Esophagus muscularis mucosa (tissue), 4 donors: ENCODE results near the gene GALK1. TPM values are rescaled to one million over a fixed set of nuclear protein-coding genes. Genes with fewer than 3 reads are reported as not detected.

Experiments
- DNase-seq: peaks from one replicate; pipeline ENCODE4 v3.0.0-alpha.2; 2017; ENCODE audit errors: extremely low spot score
- H3K27ac ChIP-seq, 4 donors: fragments of 200-600 bp; sonication (generic); replicated peaks in 1 of 4; 1 replicate in 3 of 4; 2 replicates in 1 of 4; pipeline ENCODE4 v1.5.1; 2016 to 2019; ENCODE audit warnings: mild to moderate bottlenecking in 1 of 4
- H3K27me3 ChIP-seq, 4 donors: fragments of 200-600 bp; sonication (generic); one replicate each; pipeline versions ENCODE4 v1.5.1 to v1.6.0; 2016 to 2019
- H3K36me3 ChIP-seq, 4 donors: fragments of 200-600 bp; sonication (generic); one replicate each; pipeline ENCODE4 v1.5.1; 2016 to 2019
- H3K4me1 ChIP-seq, 4 donors: fragments of 200-600 bp; sonication (generic); one replicate each; pipeline ENCODE4 v1.5.1; 2016 to 2019
- H3K4me3 ChIP-seq, 4 donors: fragments of 200-600 bp; sonication (generic); 1 replicate in 2 of 4; 2 replicates in 2 of 4; pipeline ENCODE4 v1.5.1; 2016 to 2019; ENCODE audit warnings: mild to moderate bottlenecking in 4 of 4, moderate library complexity in 1 of 4
- H3K9me3 ChIP-seq, 4 donors: fragments of 200-600 bp; sonication (generic); 1 replicate in 3 of 4; 2 replicates in 1 of 4; pipeline ENCODE4 v1.5.1; 2016 to 2019
- CTCF ChIP-seq, 3 experiments: fragments of 200-600 bp in 2 of 3; fragments of 450-650 bp in 1 of 3; sonication (generic) in 2 of 3; IDR thresholded peaks; one replicate each; pipeline ENCODE4 v1.5.1; 2017 to 2019; ENCODE audit warnings: antibody characterized with exemption in 3 of 3, mild to moderate bottlenecking in 2 of 3, moderate library complexity in 1 of 3
- EP300 ChIP-seq: sonication (generic); formaldehyde crosslinking; IDR thresholded peaks from one replicate; pipeline ENCODE4 v1.6.1; 2017; ENCODE audit warnings: antibody characterized with exemption
- POLR2A ChIP-seq: fragments of 450-650 bp; IDR thresholded peaks from one replicate; pipeline ENCODE4 v1.6.1; 2017; ENCODE audit warnings: antibody characterized with exemption, moderate library complexity, mild to moderate bottlenecking, low read depth
- POLR2AphosphoS5 ChIP-seq, 2 donors: sonication (generic); formaldehyde crosslinking; IDR thresholded peaks; one replicate each; pipeline ENCODE4 v1.6.1; 2017; ENCODE audit warnings: antibody characterized with exemption in 2 of 2
- WGBS: methylation state at CpG from one replicate; pipeline ENCODE4 v1.1.5; 2018; 5-methylcytosine and 5-hydroxymethylcytosine counted together
- intact Hi-C: fragments of 100-400 bp; cut with DNase I; formaldehyde crosslinking; loops from one replicate; pipeline ENCODE4 v1.15.1; 2023
- total RNA-seq, 4 donors: library from RNA; depleted of rRNA; stranded (reverse); fragments of >200 nt; gene quantifications; one replicate each; pipeline versions ENCODE4 v1.1.0 to v1.2.1, GENCODE V29; 2016

Gene GALK1
- total RNA-seq, 4 donors from 2014 or later = 16.9 to 34.1 (median 24.4) TPM

GRCh38 chr17:75737133-75737962, 27.6 kb downstream of the GALK1 start:
- H3K9me3 ChIP-seq = no peaks in the 10 kb centered on the region
- peaks cover 0 to 8% (median 0%) of the 10 kb centered on the region in 4 donors for H3K27me3 ChIP-seq

GRCh38 chr17:75736173-75736835, 28.7 kb downstream of the GALK1 start:
- Histone ChIP-seq H3K9me3 (no peaks in the 10 kb centered on the region), H3K36me3 (peaks cover 0 to 73% (median 15%) of the 10 kb centered on the region in 4 donors), H3K4me1 (peaks cover 0 to 3% (median 0%) of the 10 kb centered on the region in 4 donors), H3K4me3 (no peak overlapping the region), H3K27me3 (peaks cover 0 to 8% (median 0%) of the 10 kb centered on the region in 4 donors), H3K27ac (no peak overlapping the region)
- no peak for TF ChIP-seq CTCF (IDR thresholded peaks at IDR 0.05)
- TF ChIP-seq POLR2A = no peak
- no peak for TF ChIP-seq EP300
- TF ChIP-seq POLR2AphosphoS5 (IDR thresholded peaks at IDR 0.05) = no peak
- WGBS = 85% methylated on average over 6 of the region's 26 CpGs
- intact Hi-C loops = no loop called here
- no peak for DNase-seq

More at GRCh38 chr17:75737133-75737962, 27.6 kb downstream of the GALK1 start:
- 69% methylated on average over 15 of the region's 20 CpGs for WGBS
- DNase-seq = no peak
- TF ChIP-seq CTCF (IDR thresholded peaks at IDR 0.05) = no peak
- TF ChIP-seq POLR2A = no peak
- TF ChIP-seq EP300 = no peak
- no peak for TF ChIP-seq POLR2AphosphoS5 (IDR thresholded peaks at IDR 0.05)
- no peak overlapping the region for H3K27ac ChIP-seq
- H3K4me3 ChIP-seq = no peak overlapping the region
- intact Hi-C loops = no loop called here
- peaks cover 0 to 71% (median 15%) of the 10 kb centered on the region in 4 donors for H3K36me3 ChIP-seq
- H3K4me1 ChIP-seq = peaks cover 0 to 3% (median 0%) of the 10 kb centered on the region in 4 donors

DNA sequence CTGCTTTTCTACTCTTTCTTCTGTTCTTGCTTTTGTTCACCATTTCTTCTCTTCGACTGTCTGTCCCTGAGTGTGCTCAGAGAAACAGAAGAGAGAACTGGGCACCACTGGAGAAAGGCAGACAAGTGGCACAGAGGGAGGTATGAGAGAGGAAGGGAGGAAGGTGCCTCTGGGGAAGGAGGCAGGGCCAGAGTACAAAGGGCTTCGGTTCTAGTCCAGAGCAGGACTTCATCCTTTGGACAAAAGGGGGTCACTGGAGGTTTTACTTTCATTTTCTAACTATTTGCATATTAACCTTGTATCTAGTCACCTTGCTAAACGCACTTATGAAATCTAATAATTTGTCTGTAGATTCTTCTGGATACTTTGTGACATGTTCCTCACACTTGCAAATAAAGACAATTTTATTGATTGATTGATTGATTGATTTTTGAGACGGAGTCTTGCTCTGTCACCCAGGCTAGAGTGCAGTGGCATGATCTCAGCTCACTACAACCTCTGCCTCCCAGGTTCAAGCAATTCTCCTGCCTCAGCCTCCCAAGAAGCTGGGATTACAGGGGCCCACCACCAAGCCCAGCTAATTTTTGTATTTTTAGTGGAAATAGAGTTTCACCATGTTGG, 30.2 kb downstream of the GALK1 start:
- peaks cover 0 to 3% (median 0%) of the 10 kb centered on the region in 4 donors for H3K4me1 ChIP-seq
- peaks cover 0 to 8% (median 0%) of the 10 kb centered on the region in 4 donors for H3K27me3 ChIP-seq
- no peak for DNase-seq
- H3K9me3 ChIP-seq = no peaks in the 10 kb centered on the region
- H3K4me3 ChIP-seq = no peak overlapping the region
- TF ChIP-seq POLR2AphosphoS5 (IDR thresholded peaks at IDR 0.05) (no peak), CTCF (IDR thresholded peaks at IDR 0.05) (no peak), POLR2A (no peak), EP300 (no peak)
- no peak overlapping the region for H3K27ac ChIP-seq
- 73% methylated on average over 4 of the region's 4 CpGs for WGBS
- intact Hi-C loops = no loop called here
- peaks cover 0 to 74% (median 15%) of the 10 kb centered on the region in 4 donors for H3K36me3 ChIP-seq

DNA sequence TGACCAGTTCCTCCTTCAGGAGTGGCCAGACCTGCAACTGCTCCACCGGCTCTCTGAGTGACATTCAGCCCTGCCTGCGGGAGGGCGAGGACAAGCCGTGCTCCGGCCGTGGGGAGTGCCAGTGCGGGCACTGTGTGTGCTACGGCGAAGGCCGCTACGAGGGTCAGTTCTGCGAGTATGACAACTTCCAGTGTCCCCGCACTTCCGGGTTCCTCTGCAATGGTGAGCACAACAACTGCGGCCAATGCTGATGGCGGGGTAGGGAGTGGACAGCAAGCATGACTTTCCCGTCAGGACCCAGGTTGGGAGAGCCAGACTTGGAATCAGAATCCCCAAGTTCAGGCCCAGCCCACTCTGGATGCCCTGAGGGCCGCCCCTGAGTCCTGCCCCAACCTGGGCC, 31.5 kb downstream of the GALK1 start:
- no peak overlapping the region for H3K4me3 ChIP-seq
- H3K9me3 ChIP-seq = no peaks in the 10 kb centered on the region
- WGBS = 90% methylated on average over 17 of the region's 18 CpGs
- H3K4me1 ChIP-seq = peaks cover 0 to 3% (median 0%) of the 10 kb centered on the region in 4 donors
- intact Hi-C loops = no loop called here
- no peak overlapping the region for H3K27ac ChIP-seq
- TF ChIP-seq CTCF (IDR thresholded peaks at IDR 0.05) (no peak), EP300 (no peak), POLR2A (no peak), POLR2AphosphoS5 (IDR thresholded peaks at IDR 0.05) (no peak)
- peaks cover 0 to 8% (median 0%) of the 10 kb centered on the region in 4 donors for H3K27me3 ChIP-seq
- peaks cover 0 to 70% (median 15%) of the 10 kb centered on the region in 4 donors for H3K36me3 ChIP-seq
- DNase-seq = no peak
